K562 (cell line): ENCODE measurements around the gene P4HTM. TPM values are rescaled to one million over a fixed set of nuclear protein-coding genes. Genes with fewer than 3 reads are reported as not detected.

Experiments
- ATAC-seq: fragments of 200-7000 bp; cut with Tn5 transposase; 3 replicates; pipeline ENCODE4 v1.9.1; 2020; ENCODE audit warnings: moderate library complexity
- BruUV-seq: library from RNA; stranded (reverse); fragments of 400-500 nt; replicated peaks from 2 replicates; lab custom pipeline; 2021; lab: Mats Ljungman, UMichigan
- CTCF ChIA-PET: fragments of 300-600 bp; formaldehyde crosslinking; extraction: SDS; loops from one replicate; lab custom pipeline; 2021; ENCODE audit warnings: low intra/inter-chr PET ratio; lab: Yijun Ruan, JAX
- POLR2A ChIA-PET: fragments of 300-600, 350-650 bp; sonication (Branson Sonifier 250); formaldehyde crosslinking; extraction: SDS; loops from one replicate; lab custom pipeline; 2021; ENCODE audit warnings: antibody characterized with exemption, inconsistent platforms; lab: Yijun Ruan, JAX
- DNase-seq, 4 experiments: peaks; one replicate each; pipeline versions ENCODE4 v3.0.0 to v3.0.0-alpha.2; 2011 to 2018; ENCODE audit warnings: low spot score in 3 of 4, mixed read lengths in 3 of 4; ENCODE audit errors: extremely low read depth in 1 of 4
- FAIRE-seq: peaks from 2 replicates; lab custom pipeline; 2011; peaks lifted over from hg19 to GRCh38; lab: Jason Lieb, UNC
- H2AFZ ChIP-seq: 2 replicates; pipeline ENCODE4 v1.6.0; 2011; ENCODE audit warnings: low read depth, low read length, control low read depth, inconsistent platforms
- H3K27ac ChIP-seq: fragments of 200-600 bp; 3 replicates; pipeline ENCODE4 v1.8.0; 2011; ENCODE audit warnings: low read depth, mild to moderate bottlenecking, control low read depth, inconsistent platforms, low read length, moderate library complexity, mixed read lengths; ENCODE audit errors: extremely low read depth
- H3K27me3 ChIP-seq, 2 experiments: fragments of 300-600 bp in 1 of 2; 2 replicates in 1 of 2; 3 replicates in 1 of 2; pipeline versions ENCODE4 v1.6.0 to v1.8.0; 2011; ENCODE audit warnings: inconsistent platforms in 2 of 2, low read length in 2 of 2, mild to moderate bottlenecking in 1 of 2, mixed read lengths in 1 of 2, moderate library complexity in 1 of 2; ENCODE audit not compliant: control insufficient read depth in 2 of 2, insufficient read depth in 2 of 2
- H3K36me3 ChIP-seq: fragments of 300-600 bp; 3 replicates; pipeline ENCODE4 v1.8.0; 2011; ENCODE audit warnings: mild to moderate bottlenecking, low read length, inconsistent platforms; ENCODE audit not compliant: control insufficient read depth, insufficient read depth
- H3K4me1 ChIP-seq, 2 experiments: fragments of 200-600 bp in 1 of 2; replicated peaks in 1 of 2; 2 replicates in 1 of 2; 3 replicates in 1 of 2; pipeline versions ENCODE4 v1.5.1 to v1.8.0; 2011; ENCODE audit warnings: inconsistent platforms in 2 of 2, low read length in 2 of 2, mild to moderate bottlenecking in 1 of 2, mixed read lengths in 1 of 2, moderate library complexity in 1 of 2; ENCODE audit not compliant: control insufficient read depth in 2 of 2, insufficient read depth in 2 of 2
- H3K4me2 ChIP-seq: 2 replicates; pipeline ENCODE4 v1.6.1; 2011; ENCODE audit warnings: low read length, control low read depth, inconsistent platforms, mixed read lengths; ENCODE audit not compliant: insufficient read depth
- H3K4me3 ChIP-seq: fragments of 200-600 bp; sonication (generic), shearing (Covaris generic); 2 replicates; pipeline ENCODE4 v1.5.1; 2016; ENCODE audit warnings: control low read depth, inconsistent platforms
- H3K79me2 ChIP-seq: fragments of 200-600 bp; 3 replicates; pipeline ENCODE4 v1.8.0; 2011; ENCODE audit warnings: low read length, inconsistent platforms; ENCODE audit not compliant: control insufficient read depth, insufficient read depth
- H3K9ac ChIP-seq, 2 experiments: 2 replicates each; pipeline versions ENCODE4 v1.6.0 to v1.6.1; 2011; ENCODE audit warnings: low read depth in 2 of 2, low read length in 2 of 2, control low read depth in 1 of 2, inconsistent platforms in 1 of 2, mild to moderate bottlenecking in 1 of 2, mixed read lengths in 1 of 2; ENCODE audit not compliant: insufficient read depth in 1 of 2
- H3K9me1 ChIP-seq: one replicate; pipeline ENCODE4 v1.6.0; 2011; ENCODE audit warnings: inconsistent platforms, mild to moderate bottlenecking, low read length, moderate library complexity; ENCODE audit not compliant: control insufficient read depth, insufficient read depth
- H3K9me3 ChIP-seq: replicated peaks from 2 replicates; pipeline ENCODE4 v1.5.1; 2011; ENCODE audit warnings: low read depth, low read length, inconsistent platforms; ENCODE audit not compliant: control insufficient read depth, insufficient read depth
- H4K20me1 ChIP-seq: replicated peaks from 2 replicates; pipeline ENCODE4 v1.6.1; 2011; ENCODE audit warnings: low read length, inconsistent platforms, mixed read lengths; ENCODE audit not compliant: control insufficient read depth, insufficient read depth
- MGA ChIP-seq: fragments of 450-650 bp; IDR thresholded peaks from 2 replicates; pipeline ENCODE4 v1.6.1; 2016; ENCODE audit warnings: mild to moderate bottlenecking, moderate library complexity
- PTTG1 ChIP-seq: fragments of 450-650 bp; IDR thresholded peaks from 2 replicates; pipeline ENCODE4 v1.6.1; 2016; ENCODE audit warnings: low read depth, mild to moderate bottlenecking, missing genetic modification characterization, missing compliant biosample characterization
- WGBS: fragments of 100-300 bp; shearing (Covaris generic); methylation state at CpG from one replicate; pipeline ENCODE4 v1.1.6; 2016; ENCODE audit warnings: low coverage, mixed read lengths; ENCODE audit not compliant: insufficient coverage; ENCODE audit errors: missing lambda C conversion rate; 5-methylcytosine and 5-hydroxymethylcytosine counted together
- in situ Hi-C: fragments of 300-500 bp; cut with MboI; formaldehyde crosslinking; loops from 4 replicates; pipeline ENCODE4 v1.15.0; 2018; ENCODE audit warnings: inconsistent platforms, mixed read lengths
- intact Hi-C: fragments of 100-400 bp; cut with micrococcal nuclease; formaldehyde crosslinking; loops from 2 replicates; pipeline ENCODE4 v1.14.2; 2022
- polyA plus RNA-seq, 8 experiments: library from polyadenylated mRNA; depleted of rRNA in 4 of 8; stranded (reverse) in 5 of 8; unstranded in 3 of 8; fragments of >200 nt; fragmentation: Nextera tagmentation in 2 of 8; fragmentation: Illumina TruSeq in 1 of 8; extraction: Ambion mirVana in 2 of 8; extraction: Trizol in 1 of 8; gene quantifications; 2 replicates each; pipeline versions ENCODE4 v1.2.1 to v1.2.3, GENCODE V29; 2011 to 2014; ENCODE audit warnings: inconsistent platforms in 1 of 8, missing spikeins in 1 of 8
- total RNA-seq, 7 experiments: library from RNA; depleted of rRNA in 6 of 7; stranded (reverse); fragments of >200 nt in 6 of 7; fragmentation: Illumina TruSeq in 2 of 7; extraction: Trizol in 2 of 7; gene quantifications; 2 replicates each; pipeline versions ENCODE4 v1.2.1 to v1.2.3, GENCODE V29; 2011 to 2021; ENCODE audit warnings: low replicate concordance in 1 of 7
- TF ChIP-seq, protein P1 (sequence below), 3 experiments: fragments of 200-800 bp in 1 of 3; fragments of 250-450 bp in 1 of 3; fragments of 450-650 bp in 1 of 3; sonication (Bioruptor Pico) in 1 of 3; sonication (Bioruptor generic) in 1 of 3; formaldehyde crosslinking in 1 of 3; IDR thresholded peaks; 2 replicates each; pipeline versions ENCODE4 v1.6.1 to v1.8.0; 2016 to 2022; ENCODE audit warnings: mild to moderate bottlenecking in 2 of 3, missing genetic modification characterization in 2 of 3, missing compliant biosample characterization in 1 of 3, moderate library complexity in 1 of 3

P4HTM gene
- total and polyA plus RNA-seq, 9 of the 15 experiments (the other 6 are each of a cell fraction or from before 2014, with no cell fraction given), result 0.09 to 0.66 (median 0.25) TPM; not detected in 2

GRCh38 chr3:48989126-48989795 lies 780 bp upstream of the P4HTM start:
- peak overlapping the region; percentile 78 for H3K27ac ChIP-seq
- in situ Hi-C loops, result no loop called here
- no peak for TF ChIP-seq PTTG1 (tag)
- TF ChIP-seq MGA, result peak; percentile 54; the same call in 1 of the 2 replicates
- TF ChIP-seq, protein P1, sequence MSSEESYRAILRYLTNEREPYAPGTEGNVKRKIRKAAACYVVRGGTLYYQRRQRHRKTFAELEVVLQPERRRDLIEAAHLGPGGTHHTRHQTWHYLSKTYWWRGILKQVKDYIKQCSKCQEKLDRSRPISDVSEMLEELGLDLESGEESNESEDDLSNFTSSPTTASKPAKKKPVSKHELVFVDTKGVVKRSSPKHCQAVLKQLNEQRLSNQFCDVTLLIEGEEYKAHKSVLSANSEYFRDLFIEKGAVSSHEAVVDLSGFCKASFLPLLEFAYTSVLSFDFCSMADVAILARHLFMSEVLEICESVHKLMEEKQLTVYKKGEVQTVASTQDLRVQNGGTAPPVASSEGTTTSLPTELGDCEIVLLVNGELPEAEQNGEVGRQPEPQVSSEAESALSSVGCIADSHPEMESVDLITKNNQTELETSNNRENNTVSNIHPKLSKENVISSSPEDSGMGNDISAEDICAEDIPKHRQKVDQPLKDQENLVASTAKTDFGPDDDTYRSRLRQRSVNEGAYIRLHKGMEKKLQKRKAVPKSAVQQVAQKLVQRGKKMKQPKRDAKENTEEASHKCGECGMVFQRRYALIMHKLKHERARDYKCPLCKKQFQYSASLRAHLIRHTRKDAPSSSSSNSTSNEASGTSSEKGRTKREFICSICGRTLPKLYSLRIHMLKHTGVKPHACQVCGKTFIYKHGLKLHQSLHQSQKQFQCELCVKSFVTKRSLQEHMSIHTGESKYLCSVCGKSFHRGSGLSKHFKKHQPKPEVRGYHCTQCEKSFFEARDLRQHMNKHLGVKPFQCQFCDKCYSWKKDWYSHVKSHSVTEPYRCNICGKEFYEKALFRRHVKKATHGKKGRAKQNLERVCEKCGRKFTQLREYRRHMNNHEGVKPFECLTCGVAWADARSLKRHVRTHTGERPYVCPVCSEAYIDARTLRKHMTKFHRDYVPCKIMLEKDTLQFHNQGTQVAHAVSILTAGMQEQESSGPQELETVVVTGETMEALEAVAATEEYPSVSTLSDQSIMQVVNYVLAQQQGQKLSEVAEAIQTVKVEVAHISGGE (CRISPR knock-in tag; IDR thresholded peaks at IDR 0.05), result 0 out of 6 replicates have a peak, but pooled peaks of 1 of the 3 experiments have one; percentile 22

More at GRCh38 chr3:48989126-48989795, 780 bp upstream of the P4HTM start:
- FAIRE-seq, result no peak
- peak in 1 of 4 experiments; percentile 12 for DNase-seq
- Histone ChIP-seq H3K36me3 (peaks cover 14% of the 10 kb centered on the region; the same call in 2 of the 3 replicates), H3K4me3 (peak overlapping the region; percentile 41), H3K27me3 (no peaks in the 10 kb centered on the region), H3K4me1 (peaks cover 9 to 21% of the 10 kb centered on the region in 2 experiments), H3K9me3 (no peaks in the 10 kb centered on the region), H3K4me2 (peak overlapping the region; percentile 82), H2AFZ (peak overlapping the region; percentile 94), H3K9me1 (no peaks in the 10 kb centered on the region), H4K20me1 (no peaks in the 10 kb centered on the region), H3K9ac (peak overlapping the region; percentile 71 to 89), H3K79me2 (no peaks in the 10 kb centered on the region)
- ChIA-PET POLR2A (interaction anchor here (0.5 to 1.3 kb wide), 7 partner anchors 15 to 249 kb away, joined by 3 to 6 read pairs (median 3); partner anchors contain the start of genes IMPDH2, NDUFAF3 and WDR6), CTCF (interaction anchor here (0.8 kb wide), 1 partner anchor 460 kb away, joined by 3 read pairs; no protein-coding TSS in a partner anchor)
- TSS peak; percentile 83 for BruUV-seq
- ATAC-seq, result no peak; the same call in 2 of the 3 replicates
- WGBS, result 6% methylated on average over 8 of the region's 21 CpGs
- intact Hi-C loops, result loop anchor here (1.0 to 5.0 kb wide), 4 partner anchors 18 to 460 kb away; partner anchors contain the start of gene WDR6
